Activated T-cell treated with anti-CD3 and anti-CD28 coated beads for 1 hour (primary cell): ENCODE measurements around the gene ETFRF1.

Experiments
- DNase-seq: peaks from one replicate; pipeline ENCODE4 v3.0.0-alpha.2; 2020; ENCODE audit warnings: low read depth

The ETFRF1 gene, protein sequence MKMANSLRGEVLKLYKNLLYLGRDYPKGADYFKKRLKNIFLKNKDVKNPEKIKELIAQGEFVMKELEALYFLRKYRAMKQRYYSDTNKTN

GRCh38 chr12:25195056-25195971, at the start of gene ETFRF1, which contains the start of gene DNAI7:
TSS of gene ETFRF1 (plus strand) at chr12:25195237. CDS start at chr12:25203957, 8,720 bp downstream.
TSS of gene DNAI7 (minus strand) at chr12:25195160. CDS start at chr12:25195078, 82 bp downstream.
- peak; percentile 97 for DNase-seq

DNA sequence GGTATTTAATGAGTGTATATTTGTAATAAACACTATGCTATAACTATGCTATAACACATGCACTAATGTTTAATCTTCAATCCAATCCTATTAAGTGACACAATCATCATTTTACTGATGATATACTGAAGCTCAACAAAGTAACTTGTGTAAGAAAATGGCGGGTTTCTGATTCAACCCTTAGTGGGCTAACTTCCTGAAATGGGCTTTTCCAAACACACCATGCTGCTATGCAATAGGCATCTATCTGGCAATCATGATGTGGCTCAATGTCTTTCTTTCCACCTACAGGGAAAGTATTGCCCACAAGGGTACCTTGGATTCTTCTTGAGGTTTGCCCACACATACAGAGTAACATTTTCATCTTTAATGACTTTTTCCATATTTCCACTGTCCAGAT, 48.4 kb upstream of the ETFRF1 start:
- no peak for DNase-seq

GRCh38 chr12:25151476-25151875, 43.6 kb upstream of the ETFRF1 start:
- no peak for DNase-seq

GRCh38 chr12:25152055-25152454, 43.0 kb upstream of the ETFRF1 start:
- DNase-seq = no peak

DNA sequence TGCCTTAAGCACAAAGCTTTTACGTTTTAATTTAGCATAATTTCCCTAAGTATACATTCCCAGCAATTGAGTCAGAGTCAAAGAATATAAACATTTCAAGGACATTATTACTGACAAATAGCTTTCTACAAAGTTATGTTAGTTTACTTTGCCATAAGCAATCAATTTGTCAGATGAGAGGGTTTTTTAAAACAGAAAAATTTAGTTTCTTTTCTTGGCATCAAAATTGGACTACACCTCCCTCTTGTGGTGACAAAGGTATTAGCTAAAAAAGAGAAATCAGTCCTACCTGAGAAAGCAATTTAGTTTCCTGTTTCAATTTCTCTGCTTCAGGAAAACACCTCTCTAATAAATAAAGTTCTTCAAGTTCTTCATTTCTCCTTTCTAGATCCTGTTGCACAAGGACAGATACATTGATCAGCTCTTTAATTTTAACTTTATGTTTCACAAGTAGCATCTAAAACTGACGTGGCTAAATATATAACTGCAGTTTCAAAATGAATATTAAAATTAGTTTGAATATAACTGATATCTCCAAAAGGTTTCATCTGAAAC, 39.9 kb upstream of the ETFRF1 start:
- DNase-seq = no peak

DNA sequence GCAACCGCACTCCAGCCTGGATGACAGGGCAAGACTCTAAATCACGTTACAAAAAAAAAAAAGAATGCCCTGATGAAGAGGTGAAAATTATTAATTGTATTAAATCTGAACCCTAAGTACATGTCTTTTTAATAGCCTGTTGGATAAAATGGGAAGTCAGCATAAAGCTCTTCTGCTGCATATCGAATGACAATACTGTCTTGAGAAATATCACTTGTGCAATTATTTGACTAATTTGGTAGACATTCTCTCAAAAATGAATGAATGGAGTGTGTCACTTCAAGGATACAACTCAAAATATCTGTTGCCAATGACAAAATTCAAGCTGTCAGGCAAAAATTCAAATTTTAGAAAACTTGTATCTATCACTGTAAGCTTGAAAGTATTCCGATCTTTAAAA, 39.0 kb upstream of the ETFRF1 start:
- no peak for DNase-seq

GRCh38 chr12:25162866-25163265, 32.2 kb upstream of the ETFRF1 start:
- DNase-seq = no peak

- no peak for DNase-seq
Measured at GRCh38 chr12:25182765-25183164, 12.3 kb upstream of the ETFRF1 start.

DNA sequence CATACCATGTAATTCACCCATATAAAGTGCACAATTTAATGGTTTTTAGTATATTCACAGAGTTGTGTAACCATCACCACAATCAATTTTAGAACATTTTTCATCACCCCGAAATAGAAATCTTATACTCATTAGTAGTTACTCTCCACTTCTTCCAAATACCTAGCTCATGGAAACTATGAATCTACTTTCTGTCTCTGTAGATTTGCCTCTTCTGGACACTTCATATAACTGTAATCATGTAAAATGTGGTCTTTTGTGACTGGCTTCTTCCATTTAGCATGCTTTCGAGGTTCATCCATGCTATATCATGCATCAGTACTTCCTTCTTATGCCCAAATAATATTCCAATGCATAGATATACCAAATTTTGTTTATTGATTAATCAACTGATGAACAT, 10.9 kb upstream of the ETFRF1 start:
- DNase-seq = no peak

- DNase-seq = no peak
Measured at GRCh38 chr12:25186038-25186787, 8.8 kb upstream of the ETFRF1 start.

GRCh38 chr12:25186788-25187402, 8.1 kb upstream of the ETFRF1 start:
- DNase-seq = no peak

DNA sequence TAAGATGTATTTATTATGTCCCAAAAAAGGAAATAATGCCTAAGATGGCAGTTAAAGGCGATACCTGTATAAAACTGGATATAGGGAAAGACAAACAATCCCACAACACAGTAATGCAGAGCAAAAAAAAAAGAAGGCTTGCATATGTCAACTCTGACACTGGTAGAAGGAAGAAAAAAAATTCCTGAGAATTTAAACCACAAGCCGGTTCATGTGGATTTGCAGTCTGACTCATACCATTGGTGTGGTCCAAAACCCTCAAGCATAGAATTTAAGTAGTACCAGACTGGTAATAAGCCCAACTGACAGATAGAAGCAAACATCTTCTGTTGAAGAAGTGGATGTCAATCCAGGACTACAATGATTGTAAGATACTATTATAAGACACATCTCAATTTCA, 7.3 kb upstream of the ETFRF1 start:
- no peak for DNase-seq

DNA sequence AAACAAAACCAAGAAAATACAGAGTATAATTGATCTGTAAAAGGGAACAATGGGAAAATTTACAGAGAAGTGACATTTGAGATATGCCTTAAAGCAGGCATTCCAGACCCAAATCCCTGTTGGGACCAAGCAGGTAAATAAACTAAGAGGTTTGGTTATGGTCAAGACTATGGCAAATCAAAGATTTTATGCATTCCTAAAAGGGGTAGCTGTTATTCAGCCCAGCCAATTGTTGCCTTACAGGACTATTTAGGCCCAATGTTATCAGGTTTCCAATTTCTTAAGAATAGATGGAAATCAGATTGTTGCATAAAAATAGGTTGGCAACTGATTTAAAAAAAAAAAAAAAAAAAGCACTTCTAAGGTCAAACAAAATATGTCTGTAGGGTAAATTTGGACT, 5.4 kb upstream of the ETFRF1 start:
- no peak for DNase-seq

DNA sequence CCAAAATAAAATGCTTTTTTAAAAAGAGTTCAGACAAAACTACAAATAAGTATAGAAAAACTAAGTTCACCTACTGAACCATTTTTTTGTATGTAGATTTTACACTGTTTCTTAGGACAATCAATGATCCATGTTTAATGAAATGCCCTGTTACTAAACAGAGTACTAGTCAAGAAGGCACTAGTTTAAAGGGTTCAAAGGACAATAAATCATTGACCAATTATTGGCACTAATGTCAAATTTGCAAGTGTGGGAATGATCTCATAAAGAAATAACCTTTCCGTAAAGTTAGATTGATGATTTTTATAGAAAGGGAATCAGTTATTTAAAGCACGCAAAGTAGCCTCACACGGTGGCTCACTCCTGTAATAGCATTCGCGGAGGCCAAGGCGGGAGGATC, 4.2 kb upstream of the ETFRF1 start:
- DNase-seq = no peak

DNA sequence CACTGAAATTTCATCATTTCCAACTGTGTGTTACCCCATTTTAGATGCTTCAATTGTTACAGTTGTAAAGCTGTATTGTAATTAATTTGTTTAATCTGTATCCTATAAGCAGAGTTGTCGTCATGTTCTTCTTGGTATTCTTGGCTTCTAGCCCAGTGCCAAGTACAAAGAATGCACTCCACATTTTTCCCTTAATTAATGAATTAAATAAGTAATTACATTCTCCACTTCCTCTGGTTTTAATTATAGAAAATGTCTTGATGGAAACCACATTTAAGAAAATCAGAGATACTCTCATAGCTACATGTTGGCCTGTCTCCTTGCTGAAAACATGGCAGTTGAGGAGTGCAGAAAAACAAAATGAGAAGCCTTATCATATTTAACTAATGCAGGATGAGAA, 823 bp upstream of the ETFRF1 start:
- no peak for DNase-seq

GRCh38 chr12:25194722-25195055, 348 bp upstream of the ETFRF1 start:
- no peak for DNase-seq

DNA sequence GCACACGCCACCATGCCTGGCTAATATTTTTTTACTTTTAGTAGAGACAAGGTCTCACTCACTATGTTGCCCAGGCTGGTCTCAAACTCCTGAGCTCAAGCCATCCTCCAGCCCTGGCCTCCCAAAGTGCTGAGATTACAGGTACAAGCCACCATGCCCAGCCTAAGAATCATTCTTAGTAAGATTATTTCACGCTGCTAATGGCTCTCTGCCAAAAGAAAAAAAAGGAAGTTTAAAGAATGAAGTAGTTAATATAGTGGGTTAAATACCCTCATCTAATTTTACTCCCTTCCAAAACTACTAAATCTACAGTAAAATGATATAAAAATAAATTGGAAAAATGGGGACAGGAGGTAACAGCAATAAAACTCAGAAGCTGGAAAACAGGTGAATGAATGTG, 2.6 kb downstream of the ETFRF1 start:
- no peak for DNase-seq

GRCh38 chr12:25200703-25201102, 5.7 kb downstream of the ETFRF1 start:
- no peak for DNase-seq

GRCh38 chr12:25202137-25202536, 7.1 kb downstream of the ETFRF1 start:
- no peak for DNase-seq

DNA sequence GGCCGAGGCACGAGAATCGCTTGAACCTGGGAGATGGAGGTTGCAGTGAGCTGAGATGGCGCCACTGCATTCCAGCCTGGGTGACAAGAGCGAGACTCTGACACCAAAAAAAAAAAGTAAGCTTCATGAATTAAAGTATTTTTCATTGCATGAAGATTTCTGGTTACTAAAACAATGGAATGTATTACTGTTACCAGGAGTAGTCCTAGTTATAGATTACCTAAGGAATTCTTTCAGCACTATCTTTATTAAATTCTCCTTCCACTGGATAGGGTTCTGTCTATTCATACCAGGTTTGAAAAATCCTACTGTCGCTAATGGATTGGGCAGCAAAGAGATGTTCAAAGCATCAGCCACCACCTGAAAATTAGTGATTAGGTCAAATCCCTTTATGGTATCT, 12.4 kb downstream of the ETFRF1 start:
- no peak for DNase-seq

- no peak for DNase-seq
Measured at GRCh38 chr12:25207846-25208245, 12.8 kb downstream of the ETFRF1 start.

- no peak for DNase-seq
Measured at GRCh38 chr12:25208554-25208953, 13.5 kb downstream of the ETFRF1 start.
